Measurements from ENCODE around the gene MAD1L1. TPM values are rescaled to one million over a fixed set of nuclear protein-coding genes. Genes with fewer than 3 reads are reported as not detected.

MAD1L1 gene
- total RNA-seq, 1 donor from 2014 or later = 32.3 TPM

- Histone ChIP-seq H3K9me3 (ENCODE audit: insufficient read depth, low read depth, low read length) (no peaks in the 10 kb centered on the region), H3K4me3 (ENCODE audit: insufficient read depth, low read depth, low read length) (no peak overlapping the region), H3K79me2 (ENCODE audit: insufficient read depth, low read length) (no peaks in the 10 kb centered on the region), H4K20me1 (ENCODE audit: insufficient read depth, low read length) (peaks cover 31% of the 10 kb centered on the region), H3K36me3 (ENCODE audit: insufficient read depth, low read length) (no peaks in the 10 kb centered on the region), H3K4me2 (ENCODE audit: low read length) (no peak overlapping the region), H2AFZ (ENCODE audit: low read depth, low read length) (no peak overlapping the region), H3K27me3 (ENCODE audit: insufficient read depth, low read length) (no peaks in the 10 kb centered on the region), H3K9ac (ENCODE audit: low read length) (no peak overlapping the region), H3K4me1 (ENCODE audit: insufficient read depth, low read length) (peaks cover 12% of the 10 kb centered on the region), H3K27ac (ENCODE audit: low read depth, low read length) (no peak overlapping the region)
- Mint-ChIP-seq H3K27me3 (ENCODE audit: low read depth, unreplicated experiment) (no peaks in the 10 kb centered on the region), H3K9me3 (ENCODE audit: unreplicated experiment) (no peaks in the 10 kb centered on the region), H3K4me3 (ENCODE audit: unreplicated experiment) (no peak overlapping the region), H3K4me1 (ENCODE audit: low read depth, unreplicated experiment) (peaks cover 7% of the 10 kb centered on the region), H3K36me3 (ENCODE audit: low read depth, unreplicated experiment) (peaks cover 12% of the 10 kb centered on the region), H3K27ac (ENCODE audit: unreplicated experiment) (no peak overlapping the region)
- FAIRE-seq = no peak
- TF ChIP-seq CTCF (IDR thresholded peaks at IDR 0.05; ENCODE audit: insufficient read depth, low read depth, low read length) (no peak), EZH2 (IDR thresholded peaks at IDR 0.05; ENCODE audit: insufficient read depth, low read length) (no peak)
- DNase-seq (ENCODE audit: low read depth) = no peak
These were observed 111.6 kb downstream of the MAD1L1 start for GRCh38 chr7:2120841-2121830.

GRCh38 chr7:2120251-2120660 is 112.5 kb downstream of the MAD1L1 start:
- DNase-seq (ENCODE audit: low read depth) = no peak
- Histone ChIP-seq H3K4me3 (ENCODE audit: insufficient read depth, low read depth, low read length) (no peak overlapping the region), H3K36me3 (ENCODE audit: insufficient read depth, low read length) (no peaks in the 10 kb centered on the region), H3K27me3 (ENCODE audit: insufficient read depth, low read length) (no peaks in the 10 kb centered on the region), H3K79me2 (ENCODE audit: insufficient read depth, low read length) (no peaks in the 10 kb centered on the region), H3K9me3 (ENCODE audit: insufficient read depth, low read depth, low read length) (no peaks in the 10 kb centered on the region), H3K9ac (ENCODE audit: low read length) (no peak overlapping the region), H2AFZ (ENCODE audit: low read depth, low read length) (no peak overlapping the region), H4K20me1 (ENCODE audit: insufficient read depth, low read length) (peaks cover 36% of the 10 kb centered on the region), H3K4me2 (ENCODE audit: low read length) (no peak overlapping the region), H3K4me1 (ENCODE audit: insufficient read depth, low read length) (peaks cover 20% of the 10 kb centered on the region), H3K27ac (ENCODE audit: low read depth, low read length) (no peak overlapping the region)
- no peak for FAIRE-seq
- Mint-ChIP-seq H3K4me3 (ENCODE audit: unreplicated experiment) (no peak overlapping the region), H3K27ac (ENCODE audit: unreplicated experiment) (no peak overlapping the region), H3K27me3 (ENCODE audit: low read depth, unreplicated experiment) (no peaks in the 10 kb centered on the region), H3K36me3 (ENCODE audit: low read depth, unreplicated experiment) (peaks cover 10% of the 10 kb centered on the region), H3K4me1 (ENCODE audit: low read depth, unreplicated experiment) (peaks cover 10% of the 10 kb centered on the region), H3K9me3 (ENCODE audit: unreplicated experiment) (no peaks in the 10 kb centered on the region)
- TF ChIP-seq EZH2 (IDR thresholded peaks at IDR 0.05; ENCODE audit: insufficient read depth, low read length) (no peak), CTCF (IDR thresholded peaks at IDR 0.05; ENCODE audit: insufficient read depth, low read depth, low read length) (no peak)
